PFSK-1 (cell line): ENCODE data around the gene PC.

ENCODE experiments used
- FOXP2 ChIP-seq: optimal IDR thresholded peaks from 2 replicates; pipeline ENCODE3; 2011; ENCODE audit warnings: borderline replicate concordance, control low read depth, inconsistent platforms; ENCODE audit not compliant: insufficient read depth; ENCODE audit errors: extremely low read length, extremely low read depth
- POLR2AphosphoS5 ChIP-seq: IDR thresholded peaks from 2 replicates; pipeline ENCODE4 v1.6.1; 2012; ENCODE audit warnings: low read depth, mild to moderate bottlenecking, control low read depth, low read length, moderate library complexity
- REST ChIP-seq, 2 experiments: IDR thresholded peaks; 2 replicates each; pipeline versions ENCODE4 v1.6.1 to v1.8.0; 2011 to 2012; ENCODE audit warnings: low read depth in 2 of 2, low read length in 2 of 2, control low read depth in 1 of 2, inconsistent platforms in 1 of 2, mild to moderate bottlenecking in 1 of 2, moderate library complexity in 1 of 2; ENCODE audit not compliant: insufficient read depth in 1 of 2
- SIN3A ChIP-seq: IDR thresholded peaks from 2 replicates; pipeline ENCODE4 v1.6.1; 2012; ENCODE audit warnings: mild to moderate bottlenecking, low read length, moderate library complexity, borderline replicate concordance; ENCODE audit not compliant: insufficient read depth
- TAF1 ChIP-seq: IDR thresholded peaks from 2 replicates; pipeline ENCODE4 v1.6.1; 2012; ENCODE audit warnings: low read length, control low read depth, borderline replicate concordance; ENCODE audit not compliant: insufficient read depth

DNA sequence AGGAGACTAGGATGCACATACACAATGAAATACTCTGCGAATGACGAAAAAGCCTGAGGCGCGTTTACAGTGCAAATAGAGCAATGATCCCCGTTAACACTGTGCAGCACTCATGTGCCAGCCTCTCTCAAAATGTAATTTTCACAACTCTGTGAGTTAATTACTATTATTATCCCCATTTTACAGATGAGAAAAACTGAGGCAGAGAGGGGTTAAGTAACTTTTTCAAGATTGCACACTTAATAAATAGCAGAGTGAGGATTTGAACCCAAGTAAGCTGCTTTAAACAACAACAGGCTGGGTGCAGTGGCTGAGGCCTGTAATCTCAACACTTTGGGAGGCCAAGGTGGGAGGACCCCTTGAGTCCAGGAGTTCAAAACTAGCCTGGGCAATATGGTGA is 43.1 kb upstream of the PC start:
- TF ChIP-seq TAF1: no peak
- no peak for TF ChIP-seq POLR2AphosphoS5
- TF ChIP-seq REST (IDR thresholded peaks at IDR 0.05; ENCODE audit: insufficient read depth in 1 of 2, low read depth in 2 of 2, low read length in 2 of 2): no peak
- TF ChIP-seq SIN3A: no peak
- no peak for TF ChIP-seq FOXP2
